SU-DHL-6 (cell line): ENCODE results near the gene ATOH8.

ENCODE experiments used
- H2AFZ ChIP-seq: fragments of 200-600 bp; sonication (generic); 2 replicates; pipeline ENCODE4 v1.6.1; 2014; ENCODE audit warnings: low read depth, mild to moderate bottlenecking, moderate library complexity, mixed read lengths, antibody characterized with exemption, low read length; ENCODE audit not compliant: severe bottlenecking
- H3F3A ChIP-seq: fragments of 200-600 bp; shearing (Covaris generic); 2 replicates; pipeline ENCODE4 v1.6.0; 2016; ENCODE audit warnings: antibody characterized with exemption, mild to moderate bottlenecking; ENCODE audit not compliant: insufficient read depth
- H3K27ac ChIP-seq: fragments of 200-600 bp; sonication (generic); 2 replicates; pipeline ENCODE4 v1.5.1; 2016; ENCODE audit warnings: low read depth, mild to moderate bottlenecking, low read length, moderate library complexity, mixed read lengths
- H3K27me3 ChIP-seq: fragments of 200-600 bp; sonication (generic), shearing (Covaris generic); 2 replicates; pipeline ENCODE4 v1.6.0; 2014; ENCODE audit warnings: mild to moderate bottlenecking, low read length
- H3K36me3 ChIP-seq: fragments of 200-600 bp; sonication (generic); 2 replicates; pipeline ENCODE4 v1.6.1; 2014; ENCODE audit warnings: mild to moderate bottlenecking, low read length, mixed read lengths
- H3K4me2 ChIP-seq: fragments of 300-600, 200-600 bp; shearing (Covaris generic), sonication (generic); 2 replicates; pipeline ENCODE4 v1.6.0; 2014; ENCODE audit warnings: low read length, low read depth, mild to moderate bottlenecking; ENCODE audit not compliant: poor library complexity, severe bottlenecking
- H3K4me3 ChIP-seq: fragments of 200-600 bp; sonication (generic); 2 replicates; pipeline ENCODE4 v1.5.1; 2014; ENCODE audit warnings: antibody characterized with exemption, low read length, mild to moderate bottlenecking, mixed read lengths; ENCODE audit not compliant: insufficient read depth, poor library complexity, severe bottlenecking
- H3K79me2 ChIP-seq: fragments of 200-600 bp; sonication (generic); 2 replicates; pipeline ENCODE4 v1.6.1; 2014; ENCODE audit warnings: mild to moderate bottlenecking, low read length, moderate library complexity; ENCODE audit not compliant: insufficient read depth
- H3K9ac ChIP-seq: fragments of 200-600 bp; sonication (generic); 2 replicates; pipeline ENCODE4 v1.7.0; 2014; ENCODE audit warnings: mild to moderate bottlenecking, low read length
- H3K9me2 ChIP-seq: fragments of 200-600 bp; sonication (generic); replicated peaks from 2 replicates; pipeline ENCODE4 v1.6.1; 2014; ENCODE audit warnings: low read length; ENCODE audit not compliant: insufficient read depth
- H3K9me3 ChIP-seq: fragments of 200-600 bp; sonication (generic); 2 replicates; pipeline ENCODE4 v1.6.1; 2014; ENCODE audit warnings: low read length, mixed read lengths; ENCODE audit not compliant: insufficient read depth
- H4K20me1 ChIP-seq: fragments of 200-600 bp; sonication (generic); 2 replicates; pipeline ENCODE4 v1.6.1; 2014; ENCODE audit warnings: low read depth, mild to moderate bottlenecking, antibody characterized with exemption, low read length, moderate library complexity, mixed read lengths
- CTCF ChIP-seq: fragments of 200-600 bp; sonication (generic); IDR thresholded peaks from one replicate; pipeline ENCODE4 v1.5.1; 2017; ENCODE audit warnings: antibody characterized with exemption, mild to moderate bottlenecking, low read length, moderate library complexity; ENCODE audit not compliant: insufficient read depth, poor library complexity, severe bottlenecking
- EZH2phosphoT487 ChIP-seq: fragments of 200-600 bp; sonication (generic), shearing (Covaris generic); conservative IDR thresholded peaks from 2 replicates; pipeline ENCODE4 v1.6.1; 2018; ENCODE audit warnings: mild to moderate bottlenecking, antibody characterized with exemption, low read length, moderate library complexity, mixed read lengths

Gene ATOH8

GRCh38 chr2:85744741-85745601 lies 8.8 kb upstream of the ATOH8 start:
- Histone ChIP-seq H3F3A (no peaks in the 10 kb centered on the region), H3K9me3 (no peaks in the 10 kb centered on the region), H3K9me2 (no peaks in the 10 kb centered on the region), H3K9ac (no peak overlapping the region), H2AFZ (no peak overlapping the region), H3K4me3 (no peak overlapping the region), H3K27ac (no peak overlapping the region), H3K4me2 (no peak overlapping the region), H3K79me2 (no peaks in the 10 kb centered on the region), H3K36me3 (no peaks in the 10 kb centered on the region), H4K20me1 (no peaks in the 10 kb centered on the region), H3K27me3 (no peaks in the 10 kb centered on the region)
- TF ChIP-seq CTCF (no peak), EZH2phosphoT487 (no peak)

GRCh38 chr2:85745619-85746018 lies 8.2 kb upstream of the ATOH8 start:
- H3K27ac ChIP-seq = no peak overlapping the region
- no peak overlapping the region for H3K4me3 ChIP-seq
- no peaks in the 10 kb centered on the region for H3K27me3 ChIP-seq

GRCh38 chr2:85746321-85747004 lies 7.3 kb upstream of the ATOH8 start:
- no peak for TF ChIP-seq CTCF
- TF ChIP-seq EZH2phosphoT487 = no peak
- Histone ChIP-seq H3K4me2 (no peak overlapping the region), H3K4me3 (no peak overlapping the region), H3K27me3 (no peaks in the 10 kb centered on the region), H4K20me1 (no peaks in the 10 kb centered on the region), H3K27ac (no peak overlapping the region), H3K36me3 (no peaks in the 10 kb centered on the region), H3F3A (no peaks in the 10 kb centered on the region), H2AFZ (no peak overlapping the region), H3K9me3 (no peaks in the 10 kb centered on the region), H3K79me2 (no peaks in the 10 kb centered on the region), H3K9ac (no peak overlapping the region), H3K9me2 (no peaks in the 10 kb centered on the region)

More at GRCh38 chr2:85745619-85746018, 8.2 kb upstream of the ATOH8 start:
- Histone ChIP-seq H2AFZ (no peak overlapping the region), H3K9ac (no peak overlapping the region), H3F3A (no peaks in the 10 kb centered on the region), H3K79me2 (no peaks in the 10 kb centered on the region), H3K9me3 (no peaks in the 10 kb centered on the region), H4K20me1 (no peaks in the 10 kb centered on the region), H3K4me2 (no peak overlapping the region), H3K36me3 (no peaks in the 10 kb centered on the region), H3K9me2 (no peaks in the 10 kb centered on the region)
- TF ChIP-seq CTCF = no peak
- TF ChIP-seq EZH2phosphoT487 = no peak
